ENCODE measurements around the gene TTC3. TPM values are rescaled to one million over a fixed set of nuclear protein-coding genes. Genes with fewer than 3 reads are reported as not detected.

Gene TTC3
- total RNA-seq, 1 donor from 2014 or later: 190 TPM

DNA sequence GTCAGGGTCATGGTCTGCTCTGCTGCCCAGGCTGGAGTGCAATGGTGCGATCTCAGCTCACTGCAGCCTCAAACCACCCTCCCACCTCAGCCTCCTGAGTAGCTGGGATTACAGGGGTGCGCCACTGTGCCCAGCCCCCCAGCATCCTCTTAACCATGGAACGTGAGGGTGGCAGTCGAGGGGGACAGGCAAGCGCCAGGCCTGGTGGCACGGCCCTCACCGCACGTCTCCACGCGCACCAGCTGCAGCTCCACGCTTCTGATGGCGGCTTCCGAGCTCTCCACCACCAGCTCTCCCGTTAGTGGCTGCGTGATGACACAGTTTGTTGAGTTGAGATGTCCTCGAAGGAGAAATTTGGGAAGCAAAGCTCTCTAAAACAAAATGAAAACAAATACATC, 154.9 kb downstream of the TTC3 start:
- TF ChIP-seq, protein P1, sequence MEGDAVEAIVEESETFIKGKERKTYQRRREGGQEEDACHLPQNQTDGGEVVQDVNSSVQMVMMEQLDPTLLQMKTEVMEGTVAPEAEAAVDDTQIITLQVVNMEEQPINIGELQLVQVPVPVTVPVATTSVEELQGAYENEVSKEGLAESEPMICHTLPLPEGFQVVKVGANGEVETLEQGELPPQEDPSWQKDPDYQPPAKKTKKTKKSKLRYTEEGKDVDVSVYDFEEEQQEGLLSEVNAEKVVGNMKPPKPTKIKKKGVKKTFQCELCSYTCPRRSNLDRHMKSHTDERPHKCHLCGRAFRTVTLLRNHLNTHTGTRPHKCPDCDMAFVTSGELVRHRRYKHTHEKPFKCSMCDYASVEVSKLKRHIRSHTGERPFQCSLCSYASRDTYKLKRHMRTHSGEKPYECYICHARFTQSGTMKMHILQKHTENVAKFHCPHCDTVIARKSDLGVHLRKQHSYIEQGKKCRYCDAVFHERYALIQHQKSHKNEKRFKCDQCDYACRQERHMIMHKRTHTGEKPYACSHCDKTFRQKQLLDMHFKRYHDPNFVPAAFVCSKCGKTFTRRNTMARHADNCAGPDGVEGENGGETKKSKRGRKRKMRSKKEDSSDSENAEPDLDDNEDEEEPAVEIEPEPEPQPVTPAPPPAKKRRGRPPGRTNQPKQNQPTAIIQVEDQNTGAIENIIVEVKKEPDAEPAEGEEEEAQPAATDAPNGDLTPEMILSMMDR (IDR thresholded peaks at IDR 0.05; ENCODE audit: unreplicated experiment): no peak
- Mint-ChIP-seq H3K27me3 (ENCODE audit: unreplicated experiment) (peaks cover 5% of the 10 kb centered on the region), H3K4me3 (ENCODE audit: unreplicated experiment) (peak overlapping the region; percentile 37), H3K27ac (ENCODE audit: unreplicated experiment) (no peak overlapping the region), H3K4me1 (ENCODE audit: unreplicated experiment) (peaks cover 5% of the 10 kb centered on the region), H3K9me3 (ENCODE audit: unreplicated experiment) (no peaks in the 10 kb centered on the region), H3K36me3 (ENCODE audit: low read depth, unreplicated experiment) (peaks cover 72% of the 10 kb centered on the region)
- DNase-seq (ENCODE audit: low spot score): no peak

DNA sequence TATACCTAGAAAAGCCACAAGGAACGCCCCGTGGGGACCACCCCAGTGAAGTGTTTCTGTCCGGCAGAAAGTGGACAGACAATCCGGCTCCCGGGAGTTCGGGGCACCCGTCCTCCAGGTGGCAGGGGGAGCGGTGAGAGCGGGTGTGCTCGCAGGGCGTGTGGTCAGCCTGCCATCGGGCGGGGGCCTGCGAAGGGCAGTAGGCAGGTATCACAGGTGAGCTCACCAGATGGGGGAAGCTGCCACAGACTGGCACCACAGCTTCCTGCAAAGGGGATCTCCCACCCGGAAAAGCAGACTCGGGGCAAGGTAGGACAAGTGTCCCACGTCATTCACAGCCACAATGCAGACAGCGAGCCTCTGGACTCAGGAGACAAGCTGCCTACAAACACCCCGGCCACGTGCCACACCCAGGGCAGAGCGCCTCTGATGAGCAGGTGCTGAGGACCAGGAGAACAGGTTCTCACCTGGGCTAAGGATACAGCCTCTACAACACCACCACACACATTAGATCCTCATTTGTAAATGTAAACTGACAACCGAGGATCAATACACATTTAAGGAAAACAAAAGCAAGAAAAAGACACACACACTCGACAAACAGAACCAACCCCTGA, 157.7 kb downstream of the TTC3 start:
- peaks cover 52% of the 10 kb centered on the region for H3K36me3 Mint-ChIP-seq (ENCODE audit: low read depth, unreplicated experiment)
- TF ChIP-seq, protein P1 (IDR thresholded peaks at IDR 0.05; ENCODE audit: unreplicated experiment): no peak
- H3K4me1 Mint-ChIP-seq (ENCODE audit: unreplicated experiment): no peaks in the 10 kb centered on the region
- peaks cover 5% of the 10 kb centered on the region for H3K27me3 Mint-ChIP-seq (ENCODE audit: unreplicated experiment)
- no peak for DNase-seq (ENCODE audit: low spot score)
- peak overlapping the region; percentile 1 for H3K27ac Mint-ChIP-seq (ENCODE audit: unreplicated experiment)
- no peaks in the 10 kb centered on the region for H3K9me3 Mint-ChIP-seq (ENCODE audit: unreplicated experiment)
- H3K4me3 Mint-ChIP-seq (ENCODE audit: unreplicated experiment): peak overlapping the region; percentile 16

DNA sequence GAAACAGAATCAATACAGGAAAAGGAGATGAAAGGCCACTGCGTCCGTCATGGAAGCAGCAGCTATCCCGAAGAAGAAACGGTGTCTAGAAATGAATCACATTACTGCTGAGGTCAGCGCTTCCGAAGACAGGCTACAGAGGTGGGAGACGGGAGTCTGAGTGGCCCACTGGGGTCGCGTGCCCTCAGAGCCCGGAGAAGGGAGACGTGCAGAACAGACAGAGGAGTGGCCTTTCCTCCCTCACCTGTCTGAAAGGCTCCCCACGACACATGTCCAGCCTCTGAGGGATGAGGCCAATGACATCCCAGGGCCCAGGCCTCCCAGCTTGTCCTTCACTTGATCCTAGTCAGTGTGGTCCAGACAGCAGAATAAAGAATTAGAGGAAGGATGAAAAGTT, 158.2 kb downstream of the TTC3 start:
- Mint-ChIP-seq H3K9me3 (ENCODE audit: unreplicated experiment) (no peaks in the 10 kb centered on the region), H3K27me3 (ENCODE audit: unreplicated experiment) (peaks cover 5% of the 10 kb centered on the region), H3K27ac (ENCODE audit: unreplicated experiment) (peak overlapping the region; percentile 1), H3K4me1 (ENCODE audit: unreplicated experiment) (no peaks in the 10 kb centered on the region), H3K36me3 (ENCODE audit: low read depth, unreplicated experiment) (peaks cover 50% of the 10 kb centered on the region), H3K4me3 (ENCODE audit: unreplicated experiment) (peak overlapping the region; percentile 16)
- TF ChIP-seq, protein P1 (IDR thresholded peaks at IDR 0.05; ENCODE audit: unreplicated experiment): no peak
- DNase-seq (ENCODE audit: low spot score): no peak

DNA sequence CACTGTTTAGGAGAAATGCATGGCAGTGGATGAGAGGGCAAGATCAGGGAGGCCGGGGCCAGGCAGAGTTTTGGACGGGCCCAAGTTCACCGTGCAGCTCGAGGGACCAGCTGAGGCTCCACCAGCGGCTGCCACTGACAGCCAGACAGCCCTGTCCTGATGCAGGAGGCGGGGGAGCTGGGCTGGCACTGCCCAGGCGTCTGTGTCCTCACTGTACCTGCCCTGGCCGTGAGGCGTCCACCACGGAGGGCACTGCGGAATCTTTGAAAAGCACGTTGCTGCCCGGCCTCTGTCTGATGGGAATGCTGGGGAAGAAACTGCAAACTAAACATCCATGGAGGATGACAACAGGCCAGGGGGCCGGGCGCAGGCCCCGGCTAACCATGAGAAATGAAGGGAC, 158.6 kb downstream of the TTC3 start:
- no peak for DNase-seq (ENCODE audit: low spot score)
- Mint-ChIP-seq H3K36me3 (ENCODE audit: low read depth, unreplicated experiment) (peaks cover 49% of the 10 kb centered on the region), H3K27ac (ENCODE audit: unreplicated experiment) (peak overlapping the region; percentile 1), H3K4me1 (ENCODE audit: unreplicated experiment) (peaks cover 3% of the 10 kb centered on the region), H3K4me3 (ENCODE audit: unreplicated experiment) (no peak overlapping the region), H3K9me3 (ENCODE audit: unreplicated experiment) (no peaks in the 10 kb centered on the region), H3K27me3 (ENCODE audit: unreplicated experiment) (peaks cover 4% of the 10 kb centered on the region)
- TF ChIP-seq, protein P1 (IDR thresholded peaks at IDR 0.05; ENCODE audit: unreplicated experiment): no peak

DNA sequence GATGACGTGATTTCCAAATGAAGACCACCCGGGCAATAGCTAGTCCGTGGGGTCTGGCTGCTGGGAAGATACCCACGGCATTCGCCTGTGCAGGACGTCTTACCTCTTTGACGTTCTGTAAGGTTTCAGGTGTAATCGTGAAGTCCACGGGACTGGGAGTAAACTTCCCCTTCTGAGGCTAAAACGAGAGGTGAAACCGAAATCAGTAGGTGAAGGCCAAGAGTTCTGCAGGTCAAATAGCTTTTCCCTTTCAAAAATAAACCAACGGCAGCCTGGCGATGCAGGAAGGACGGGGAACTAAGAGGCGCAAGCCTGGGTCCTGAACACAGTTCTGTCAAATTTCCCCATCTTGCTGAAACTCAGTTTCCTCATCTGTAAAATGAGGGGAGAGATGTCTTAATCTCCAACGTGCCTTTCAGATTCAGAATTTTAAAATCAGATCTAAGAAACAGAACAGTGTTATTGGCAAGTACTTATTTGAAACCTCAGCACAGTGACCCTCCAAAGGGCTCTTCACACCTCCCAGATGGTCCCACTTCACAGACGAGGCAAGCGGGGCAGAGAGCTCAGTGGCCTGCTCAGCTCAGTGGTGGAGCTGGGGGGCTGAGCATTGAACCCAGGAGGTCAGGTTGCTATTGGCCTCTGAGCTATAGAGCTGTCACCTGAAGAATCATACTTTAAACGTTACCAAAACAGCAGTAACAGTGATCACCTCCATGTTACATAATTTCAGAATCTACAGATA, 159.4 kb downstream of the TTC3 start:
- peaks cover 5% of the 10 kb centered on the region for H3K27me3 Mint-ChIP-seq (ENCODE audit: unreplicated experiment)
- DNase-seq (ENCODE audit: low spot score): no peak
- H3K4me1 Mint-ChIP-seq (ENCODE audit: unreplicated experiment): peaks cover 11% of the 10 kb centered on the region
- H3K27ac Mint-ChIP-seq (ENCODE audit: unreplicated experiment): no peak overlapping the region
- H3K36me3 Mint-ChIP-seq (ENCODE audit: low read depth, unreplicated experiment): peaks cover 51% of the 10 kb centered on the region
- H3K4me3 Mint-ChIP-seq (ENCODE audit: unreplicated experiment): no peak overlapping the region
- TF ChIP-seq, protein P1 (IDR thresholded peaks at IDR 0.05; ENCODE audit: unreplicated experiment): no peak
- H3K9me3 Mint-ChIP-seq (ENCODE audit: unreplicated experiment): no peaks in the 10 kb centered on the region
